Fibroblast of mammary gland (primary cell): Measurements from ENCODE around the gene GNA15.

ENCODE experiments used
- DNase-seq: peaks from one replicate; pipeline ENCODE4 v3.0.0-alpha.2; 2010; ENCODE audit warnings: low read depth
- H3K4me3 ChIP-seq: 2 replicates; pipeline ENCODE4 v1.5.1; 2011; ENCODE audit warnings: low read depth, mild to moderate bottlenecking, low read length, moderate library complexity; ENCODE audit not compliant: control insufficient read depth
- TF ChIP-seq, protein P1 (sequence below): conservative IDR thresholded peaks from 2 replicates; pipeline ENCODE4 v1.5.1; 2011; ENCODE audit warnings: low read depth, low read length, inconsistent platforms; ENCODE audit not compliant: control insufficient read depth, insufficient read depth

The GNA15 gene

DNA sequence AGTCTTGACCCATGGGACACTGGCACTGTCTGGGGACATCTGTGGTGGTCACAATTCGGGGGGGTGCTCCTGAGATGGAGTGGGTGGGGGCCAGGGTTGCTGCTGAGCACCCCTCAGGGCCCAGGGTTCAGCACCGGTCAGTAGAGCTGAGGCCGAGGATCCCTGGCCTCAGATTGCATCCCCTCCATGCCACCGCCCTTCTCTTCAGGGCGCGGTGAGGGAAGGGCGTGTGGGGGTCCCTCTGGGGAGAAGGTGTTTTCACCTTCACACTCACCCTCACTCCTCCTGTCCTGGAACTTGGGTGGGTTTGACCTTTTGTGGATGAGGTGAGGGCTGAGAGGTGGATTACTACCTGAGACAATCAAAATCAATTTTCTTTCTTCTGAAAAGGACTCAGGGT, 28.2 kb upstream of the GNA15 start:
- TF ChIP-seq, protein P1, sequence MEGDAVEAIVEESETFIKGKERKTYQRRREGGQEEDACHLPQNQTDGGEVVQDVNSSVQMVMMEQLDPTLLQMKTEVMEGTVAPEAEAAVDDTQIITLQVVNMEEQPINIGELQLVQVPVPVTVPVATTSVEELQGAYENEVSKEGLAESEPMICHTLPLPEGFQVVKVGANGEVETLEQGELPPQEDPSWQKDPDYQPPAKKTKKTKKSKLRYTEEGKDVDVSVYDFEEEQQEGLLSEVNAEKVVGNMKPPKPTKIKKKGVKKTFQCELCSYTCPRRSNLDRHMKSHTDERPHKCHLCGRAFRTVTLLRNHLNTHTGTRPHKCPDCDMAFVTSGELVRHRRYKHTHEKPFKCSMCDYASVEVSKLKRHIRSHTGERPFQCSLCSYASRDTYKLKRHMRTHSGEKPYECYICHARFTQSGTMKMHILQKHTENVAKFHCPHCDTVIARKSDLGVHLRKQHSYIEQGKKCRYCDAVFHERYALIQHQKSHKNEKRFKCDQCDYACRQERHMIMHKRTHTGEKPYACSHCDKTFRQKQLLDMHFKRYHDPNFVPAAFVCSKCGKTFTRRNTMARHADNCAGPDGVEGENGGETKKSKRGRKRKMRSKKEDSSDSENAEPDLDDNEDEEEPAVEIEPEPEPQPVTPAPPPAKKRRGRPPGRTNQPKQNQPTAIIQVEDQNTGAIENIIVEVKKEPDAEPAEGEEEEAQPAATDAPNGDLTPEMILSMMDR: no peak
- DNase-seq: no peak
- no peak overlapping the region for H3K4me3 ChIP-seq

DNA sequence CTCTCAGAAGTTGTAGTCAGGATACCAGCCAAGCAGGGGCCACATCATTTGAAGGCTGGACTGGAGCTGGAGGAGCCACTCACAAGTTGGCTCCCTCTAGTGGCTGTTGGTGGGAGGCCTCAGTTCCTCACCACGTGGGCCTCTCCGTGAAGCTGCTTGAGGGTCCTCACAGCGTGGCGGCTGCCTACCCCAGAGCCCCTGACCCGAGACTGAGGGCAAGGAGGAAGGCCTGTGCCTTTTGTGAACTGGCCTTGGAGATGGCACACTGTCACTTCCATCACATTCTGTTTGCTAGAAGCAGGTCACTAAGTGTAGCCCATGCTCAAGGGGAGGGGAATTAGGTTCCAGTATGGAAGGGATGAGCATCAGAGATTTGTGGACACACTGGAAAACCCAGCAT, 27.1 kb upstream of the GNA15 start:
- TF ChIP-seq, protein P1: peak; percentile 87
- H3K4me3 ChIP-seq: no peak overlapping the region
- peak; percentile 57 for DNase-seq

DNA sequence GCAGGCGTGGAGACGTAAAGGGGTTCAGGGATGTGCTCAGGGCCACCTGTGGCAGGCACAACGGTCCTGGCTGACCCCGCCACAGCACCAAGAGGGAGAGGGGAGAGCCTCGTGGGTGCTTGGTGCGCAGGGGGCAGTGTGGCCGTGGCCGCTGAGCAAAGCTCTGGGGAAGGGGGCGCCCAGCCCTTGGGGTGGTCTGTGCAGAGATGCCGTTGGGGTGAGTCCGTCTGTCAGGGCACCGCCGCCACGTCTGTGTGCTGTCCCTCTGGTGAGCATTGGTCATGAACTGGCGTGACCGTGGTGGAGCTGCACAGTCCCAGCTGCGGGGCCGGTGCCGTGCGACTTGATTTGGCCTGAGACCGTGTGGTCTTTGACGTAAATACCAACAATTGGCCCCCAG, 26.3 kb upstream of the GNA15 start:
- TF ChIP-seq, protein P1: no peak
- DNase-seq: no peak
- H3K4me3 ChIP-seq: no peak overlapping the region

DNA sequence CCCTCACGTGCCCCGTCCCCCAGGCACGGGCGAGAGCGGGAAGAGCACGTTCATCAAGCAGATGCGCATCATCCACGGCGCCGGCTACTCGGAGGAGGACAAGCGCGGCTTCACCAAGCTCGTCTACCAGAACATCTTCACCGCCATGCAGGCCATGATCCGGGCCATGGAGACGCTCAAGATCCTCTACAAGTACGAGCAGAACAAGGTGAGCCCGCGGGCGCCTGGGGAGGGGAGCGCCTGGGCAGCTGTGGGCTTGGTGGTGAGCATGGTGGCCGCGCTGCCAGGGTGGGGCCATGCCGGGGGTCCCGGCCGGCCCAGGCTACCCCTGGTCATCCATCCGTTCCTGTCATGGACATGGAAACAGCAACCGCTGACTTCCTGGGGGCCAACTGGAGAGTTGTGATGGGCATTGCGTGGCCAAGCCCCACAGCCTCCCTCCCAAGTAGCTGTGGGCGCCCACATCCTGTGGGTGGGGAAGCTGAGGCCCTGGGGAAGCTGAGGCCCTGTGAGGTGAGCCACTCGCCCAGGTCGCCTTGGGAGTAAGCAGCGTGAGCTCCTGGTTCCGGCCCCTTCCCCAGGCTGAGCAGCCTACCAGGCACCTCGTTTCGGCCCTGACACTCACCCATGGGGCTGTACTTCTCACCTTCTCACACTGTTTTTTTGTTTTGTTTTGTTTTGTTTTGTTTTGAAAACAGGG, 25.6 kb upstream of the GNA15 start:
- TF ChIP-seq, protein P1: no peak
- no peak overlapping the region for H3K4me3 ChIP-seq
- DNase-seq: no peak

DNA sequence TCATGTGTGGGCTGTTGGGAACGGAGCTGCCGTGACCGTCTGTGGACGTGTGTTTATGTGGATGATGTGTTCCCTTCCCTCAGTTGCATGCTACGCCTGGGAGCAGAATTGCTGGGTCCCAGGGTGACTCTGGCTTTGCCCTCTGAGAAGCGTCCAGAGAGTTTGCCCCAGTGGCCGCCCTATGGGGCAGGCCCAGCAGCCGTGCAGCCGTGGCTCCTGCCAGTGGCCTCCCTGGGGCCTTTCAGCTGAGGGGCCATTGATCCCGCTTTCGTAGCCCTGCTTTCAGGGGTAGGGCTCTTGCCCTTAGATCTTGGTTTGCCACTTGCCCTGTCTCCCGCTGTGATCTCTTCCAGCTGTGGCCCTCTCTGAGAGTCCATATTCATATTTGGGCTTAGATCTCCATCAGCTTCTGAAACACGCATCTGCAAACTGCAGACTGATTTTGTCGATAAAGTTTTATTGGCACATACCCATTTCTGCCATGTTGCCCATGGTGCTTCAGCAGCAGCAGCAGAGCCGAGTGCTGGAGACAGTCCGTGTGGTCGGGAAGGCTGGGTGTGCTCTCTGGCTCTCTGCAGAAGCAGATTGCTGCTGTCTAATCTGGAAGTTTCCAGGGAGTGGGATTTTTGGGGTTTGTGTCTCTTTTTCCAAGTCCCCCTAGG, 24.1 kb upstream of the GNA15 start:
- H3K4me3 ChIP-seq: no peak overlapping the region
- DNase-seq: no peak
- TF ChIP-seq, protein P1: no peak

DNA sequence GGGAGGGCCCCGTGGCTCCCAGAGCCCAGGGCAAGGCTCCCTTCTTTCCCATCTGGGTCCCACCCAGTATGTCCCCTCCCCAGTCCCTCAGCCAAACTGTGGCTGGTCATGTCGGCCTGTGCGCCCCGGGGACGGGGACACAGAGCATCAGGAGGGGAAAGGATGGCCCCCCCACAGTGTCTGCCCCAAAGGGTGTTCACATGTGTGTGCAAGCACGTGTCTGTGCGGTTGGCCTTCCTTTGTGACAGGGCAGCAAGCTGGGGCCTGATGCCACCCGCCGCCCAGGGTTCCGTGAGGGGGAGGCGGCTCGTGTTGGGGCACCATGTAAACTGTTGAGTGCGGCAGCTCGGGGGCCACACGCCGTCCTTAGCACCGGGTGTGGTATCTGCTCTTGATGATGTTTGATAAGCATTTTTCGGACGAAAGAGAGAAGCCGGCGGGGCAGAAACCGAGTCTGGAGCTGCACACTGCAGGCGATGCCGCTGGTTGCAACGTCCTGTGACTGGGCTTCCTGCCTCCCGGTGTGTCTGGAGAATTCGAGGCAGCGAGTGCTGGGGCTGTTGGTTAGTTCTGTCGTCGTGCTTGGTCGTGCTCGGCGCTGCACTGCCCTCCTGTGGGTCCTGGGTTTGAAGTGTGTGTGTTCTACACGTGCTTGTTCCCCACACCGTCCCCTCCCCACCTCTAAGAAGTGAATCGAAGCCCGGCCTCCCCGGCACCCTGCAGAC, 23.3 kb upstream of the GNA15 start:
- H3K4me3 ChIP-seq: no peak overlapping the region
- no peak for DNase-seq
- TF ChIP-seq, protein P1: no peak
